Glutamatergic neuron (in vitro differentiated cells): ENCODE measurements around the gene GMDS. TPM values are rescaled to one million over a fixed set of nuclear protein-coding genes. Genes with fewer than 3 reads are reported as not detected.
A peak's percentile ranks its signal among the peaks of the same experiment; 100 is the strongest.

ENCODE experiments used
- DNase-seq: peaks from one replicate; pipeline ENCODE4 v3.0.0; 2022
- H3K27ac Mint-ChIP-seq: one replicate; pipeline ENCODE4 v1.8.0; 2020; ENCODE audit warnings: mild to moderate bottlenecking, mixed read lengths, inconsistent platforms; ENCODE audit not compliant: unreplicated experiment
- H3K27me3 Mint-ChIP-seq: one replicate; pipeline ENCODE4 v1.8.0; 2020; ENCODE audit warnings: mild to moderate bottlenecking, moderate library complexity, mixed read lengths, inconsistent platforms; ENCODE audit not compliant: unreplicated experiment
- H3K36me3 Mint-ChIP-seq: one replicate; pipeline ENCODE4 v1.8.0; 2020; ENCODE audit warnings: mild to moderate bottlenecking, mixed read lengths, inconsistent platforms; ENCODE audit not compliant: unreplicated experiment
- H3K4me1 Mint-ChIP-seq: one replicate; pipeline ENCODE4 v1.8.0; 2020; ENCODE audit warnings: mild to moderate bottlenecking, low read depth, mixed read lengths, inconsistent platforms; ENCODE audit not compliant: unreplicated experiment
- H3K4me3 Mint-ChIP-seq: one replicate; pipeline ENCODE4 v1.8.0; 2020; ENCODE audit warnings: mild to moderate bottlenecking, mixed read lengths, inconsistent platforms; ENCODE audit not compliant: unreplicated experiment
- H3K9me3 Mint-ChIP-seq: one replicate; pipeline ENCODE4 v1.8.0; 2020; ENCODE audit warnings: mild to moderate bottlenecking, moderate library complexity, mixed read lengths, inconsistent platforms; ENCODE audit not compliant: unreplicated experiment
- CTCF ChIP-seq: fragments of 200-600 bp; sonication (generic); IDR thresholded peaks from one replicate; pipeline ENCODE4 v1.5.0; 2021; ENCODE audit not compliant: partially characterized antibody, unreplicated experiment
- total RNA-seq: library from RNA; stranded (reverse); fragmentation: NEBNext Ultra II Directional; extraction: Animal tissue kit (Norgen Biotek cat#: 25700); gene quantifications from one replicate; pipeline ENCODE4 v1.2.1, GENCODE V29; 2021; ENCODE audit not compliant: unreplicated experiment

The GMDS gene
- total RNA-seq, 1 donor from 2014 or later, result 8.9 TPM

- Mint-ChIP-seq H3K4me3 (peak overlapping the region; percentile 16), H3K27ac (no peak overlapping the region), H3K36me3 (no peaks in the 10 kb centered on the region), H3K4me1 (peaks cover 7% of the 10 kb centered on the region), H3K9me3 (peaks cover 2% of the 10 kb centered on the region), H3K27me3 (peaks cover 2% of the 10 kb centered on the region)
- no peak for DNase-seq
- no peak for TF ChIP-seq CTCF
Measured at GRCh38 chr6:1658212-1659005, 587.0 kb downstream of the GMDS start.

- Mint-ChIP-seq H3K4me3 (peak overlapping the region; percentile 16), H3K27ac (no peak overlapping the region), H3K4me1 (peaks cover 7% of the 10 kb centered on the region), H3K9me3 (peaks cover 2% of the 10 kb centered on the region), H3K27me3 (peaks cover 2% of the 10 kb centered on the region), H3K36me3 (no peaks in the 10 kb centered on the region)
- no peak for TF ChIP-seq CTCF
- no peak for DNase-seq
Measured at GRCh38 chr6:1657771-1658165, 587.6 kb downstream of the GMDS start.

GRCh38 chr6:1657116-1657770 lies 588.2 kb downstream of the GMDS start:
- Mint-ChIP-seq H3K27me3 (peaks cover 2% of the 10 kb centered on the region), H3K4me1 (peaks cover 7% of the 10 kb centered on the region), H3K4me3 (peak overlapping the region; percentile 21), H3K36me3 (no peaks in the 10 kb centered on the region), H3K27ac (no peak overlapping the region), H3K9me3 (peaks cover 2% of the 10 kb centered on the region)
- no peak for TF ChIP-seq CTCF
- DNase-seq, result peak; percentile 39

GRCh38 chr6:1654054-1654453 lies 591.4 kb downstream of the GMDS start:
- no peak for TF ChIP-seq CTCF
- no peaks in the 10 kb centered on the region for H3K27me3 Mint-ChIP-seq

GRCh38 chr6:1652842-1653241 lies 592.6 kb downstream of the GMDS start:
- Mint-ChIP-seq H3K27me3 (no peaks in the 10 kb centered on the region), H3K27ac (no peak overlapping the region)

More at GRCh38 chr6:1654054-1654453, 591.4 kb downstream of the GMDS start:
- Mint-ChIP-seq H3K27ac (no peak overlapping the region), H3K36me3 (no peaks in the 10 kb centered on the region), H3K9me3 (no peaks in the 10 kb centered on the region), H3K4me1 (peaks cover 7% of the 10 kb centered on the region), H3K4me3 (no peak overlapping the region)
- no peak for DNase-seq

More at GRCh38 chr6:1652842-1653241, 592.6 kb downstream of the GMDS start:
- TF ChIP-seq CTCF, result no peak
- Mint-ChIP-seq H3K9me3 (no peaks in the 10 kb centered on the region), H3K4me1 (peaks cover 6% of the 10 kb centered on the region), H3K4me3 (no peak overlapping the region), H3K36me3 (no peaks in the 10 kb centered on the region)
- no peak for DNase-seq
